Esophagus muscularis mucosa (tissue), 4 donors: Measurements from ENCODE around the gene KDM5B. TPM values are rescaled to one million over a fixed set of nuclear protein-coding genes. Genes with fewer than 3 reads are reported as not detected.

Experiments used
- DNase-seq: peaks from one replicate; pipeline ENCODE4 v3.0.0-alpha.2; 2017; ENCODE audit errors: extremely low spot score
- H3K27ac ChIP-seq, 4 donors: fragments of 200-600 bp; sonication (generic); replicated peaks in 1 of 4; 1 replicate in 3 of 4; 2 replicates in 1 of 4; pipeline ENCODE4 v1.5.1; 2016 to 2019; ENCODE audit warnings: mild to moderate bottlenecking in 1 of 4
- H3K27me3 ChIP-seq, 4 donors: fragments of 200-600 bp; sonication (generic); one replicate each; pipeline versions ENCODE4 v1.5.1 to v1.6.0; 2016 to 2019
- H3K36me3 ChIP-seq, 4 donors: fragments of 200-600 bp; sonication (generic); one replicate each; pipeline ENCODE4 v1.5.1; 2016 to 2019
- H3K4me1 ChIP-seq, 4 donors: fragments of 200-600 bp; sonication (generic); one replicate each; pipeline ENCODE4 v1.5.1; 2016 to 2019
- H3K4me3 ChIP-seq, 4 donors: fragments of 200-600 bp; sonication (generic); 1 replicate in 2 of 4; 2 replicates in 2 of 4; pipeline ENCODE4 v1.5.1; 2016 to 2019; ENCODE audit warnings: mild to moderate bottlenecking in 4 of 4, moderate library complexity in 1 of 4
- H3K9me3 ChIP-seq, 4 donors: fragments of 200-600 bp; sonication (generic); 1 replicate in 3 of 4; 2 replicates in 1 of 4; pipeline ENCODE4 v1.5.1; 2016 to 2019
- EP300 ChIP-seq: sonication (generic); formaldehyde crosslinking; IDR thresholded peaks from one replicate; pipeline ENCODE4 v1.6.1; 2017; ENCODE audit warnings: antibody characterized with exemption
- POLR2A ChIP-seq: fragments of 450-650 bp; IDR thresholded peaks from one replicate; pipeline ENCODE4 v1.6.1; 2017; ENCODE audit warnings: antibody characterized with exemption, moderate library complexity, mild to moderate bottlenecking, low read depth
- POLR2AphosphoS5 ChIP-seq, 2 donors: sonication (generic); formaldehyde crosslinking; IDR thresholded peaks; one replicate each; pipeline ENCODE4 v1.6.1; 2017; ENCODE audit warnings: antibody characterized with exemption in 2 of 2
- WGBS: methylation state at CpG from one replicate; pipeline ENCODE4 v1.1.5; 2018; 5-methylcytosine and 5-hydroxymethylcytosine counted together
- intact Hi-C: fragments of 100-400 bp; cut with DNase I; formaldehyde crosslinking; loops from one replicate; pipeline ENCODE4 v1.15.1; 2023
- total RNA-seq, 4 donors: library from RNA; depleted of rRNA; stranded (reverse); fragments of >200 nt; gene quantifications; one replicate each; pipeline versions ENCODE4 v1.1.0 to v1.2.1, GENCODE V29; 2016
- TF ChIP-seq, protein P1 (sequence below), 3 experiments: fragments of 200-600 bp in 2 of 3; fragments of 450-650 bp in 1 of 3; sonication (generic) in 2 of 3; IDR thresholded peaks; one replicate each; pipeline ENCODE4 v1.5.1; 2017 to 2019; ENCODE audit warnings: antibody characterized with exemption in 3 of 3, mild to moderate bottlenecking in 2 of 3, moderate library complexity in 1 of 3

The KDM5B gene
- total RNA-seq, 4 donors from 2014 or later, result 21.4 to 34.9 (median 31.8) TPM

DNA sequence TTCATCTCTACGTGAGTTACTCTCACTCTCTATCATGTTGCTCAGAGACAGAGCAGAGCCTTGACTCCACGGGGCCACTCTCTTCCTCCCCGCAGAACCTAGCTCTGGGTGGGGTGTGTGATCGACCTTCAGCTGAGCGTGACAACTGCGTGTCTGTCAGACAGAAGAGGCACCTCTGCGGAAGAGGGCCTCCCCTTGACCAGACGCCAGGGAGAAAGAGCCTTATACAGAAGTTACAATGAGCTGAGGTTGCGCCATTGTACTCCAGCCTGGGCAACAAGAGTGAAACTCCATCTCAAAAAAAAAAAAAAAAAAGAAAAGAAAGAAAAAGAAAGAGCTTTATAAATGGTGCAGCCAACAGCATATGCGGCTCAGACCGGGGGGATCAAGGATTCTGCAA lies 120.9 kb downstream of the KDM5B start:
- no peaks in the 10 kb centered on the region for H3K36me3 ChIP-seq
- TF ChIP-seq POLR2A (no peak), EP300 (no peak), POLR2AphosphoS5 (IDR thresholded peaks at IDR 0.05) (no peak)
- TF ChIP-seq, protein P1, sequence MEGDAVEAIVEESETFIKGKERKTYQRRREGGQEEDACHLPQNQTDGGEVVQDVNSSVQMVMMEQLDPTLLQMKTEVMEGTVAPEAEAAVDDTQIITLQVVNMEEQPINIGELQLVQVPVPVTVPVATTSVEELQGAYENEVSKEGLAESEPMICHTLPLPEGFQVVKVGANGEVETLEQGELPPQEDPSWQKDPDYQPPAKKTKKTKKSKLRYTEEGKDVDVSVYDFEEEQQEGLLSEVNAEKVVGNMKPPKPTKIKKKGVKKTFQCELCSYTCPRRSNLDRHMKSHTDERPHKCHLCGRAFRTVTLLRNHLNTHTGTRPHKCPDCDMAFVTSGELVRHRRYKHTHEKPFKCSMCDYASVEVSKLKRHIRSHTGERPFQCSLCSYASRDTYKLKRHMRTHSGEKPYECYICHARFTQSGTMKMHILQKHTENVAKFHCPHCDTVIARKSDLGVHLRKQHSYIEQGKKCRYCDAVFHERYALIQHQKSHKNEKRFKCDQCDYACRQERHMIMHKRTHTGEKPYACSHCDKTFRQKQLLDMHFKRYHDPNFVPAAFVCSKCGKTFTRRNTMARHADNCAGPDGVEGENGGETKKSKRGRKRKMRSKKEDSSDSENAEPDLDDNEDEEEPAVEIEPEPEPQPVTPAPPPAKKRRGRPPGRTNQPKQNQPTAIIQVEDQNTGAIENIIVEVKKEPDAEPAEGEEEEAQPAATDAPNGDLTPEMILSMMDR (IDR thresholded peaks at IDR 0.05), result no peak
- no peak overlapping the region for H3K27ac ChIP-seq
- no peak for DNase-seq
- H3K4me1 ChIP-seq, result no peaks in the 10 kb centered on the region
- no peaks in the 10 kb centered on the region for H3K9me3 ChIP-seq
- 63% methylated on average over 11 of the region's 11 CpGs for WGBS
- intact Hi-C loops, result no loop called here
- no peak overlapping the region for H3K4me3 ChIP-seq
- H3K27me3 ChIP-seq, result peaks cover 0 to 61% (median 0%) of the 10 kb centered on the region in 4 donors

DNA sequence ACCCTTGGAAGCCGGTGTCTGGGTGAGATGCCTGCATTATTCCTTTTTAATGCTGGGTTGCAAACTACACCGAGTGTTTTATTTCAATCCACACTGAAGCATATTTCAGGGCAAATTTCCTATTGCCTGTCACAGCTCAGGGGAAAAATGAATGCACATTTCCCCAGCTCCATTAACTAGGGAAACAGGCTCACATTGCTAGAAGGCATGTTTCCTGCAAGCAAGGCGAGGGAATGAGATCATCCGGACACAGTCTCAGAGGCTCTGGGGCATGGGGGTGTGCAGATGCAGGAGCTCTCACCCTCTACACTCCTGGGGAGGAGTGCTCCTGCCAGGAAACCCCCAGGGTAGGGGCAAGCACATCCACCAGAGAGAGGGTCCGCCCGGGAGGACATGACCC lies 122.6 kb downstream of the KDM5B start:
- intact Hi-C loops, result no loop called here
- Histone ChIP-seq H3K36me3 (no peaks in the 10 kb centered on the region), H3K4me1 (no peaks in the 10 kb centered on the region), H3K27ac (no peak overlapping the region), H3K9me3 (no peaks in the 10 kb centered on the region), H3K27me3 (peaks cover 0 to 68% (median 0%) of the 10 kb centered on the region in 4 donors), H3K4me3 (no peak overlapping the region)
- WGBS, result 48% methylated on average over 4 of the region's 6 CpGs
- DNase-seq, result no peak
- no peak for TF ChIP-seq POLR2A
- no peak for TF ChIP-seq POLR2AphosphoS5 (IDR thresholded peaks at IDR 0.05)
- no peak for TF ChIP-seq EP300
- TF ChIP-seq, protein P1 (IDR thresholded peaks at IDR 0.05), result no peak

DNA sequence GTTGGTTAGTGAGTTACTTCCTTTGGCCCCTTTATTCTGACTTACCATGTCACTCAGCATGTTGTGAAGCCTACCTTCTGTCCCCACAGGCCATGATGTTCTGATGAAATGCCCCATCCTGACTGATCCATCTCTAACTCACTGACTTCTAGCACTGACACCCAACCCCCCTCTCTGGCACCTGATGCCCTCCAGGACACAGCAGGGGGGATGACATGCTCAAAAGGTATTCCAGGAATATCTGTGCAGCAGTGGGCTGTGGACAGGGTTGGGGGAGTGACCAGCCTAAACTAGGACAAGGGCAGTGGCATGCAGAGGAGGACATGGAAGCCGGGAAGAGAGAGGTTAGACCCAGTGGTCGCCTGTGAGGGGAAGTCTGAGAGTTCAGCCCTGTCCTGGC lies 123.5 kb downstream of the KDM5B start:
- Histone ChIP-seq H3K27me3 (peaks cover 0 to 65% (median 0%) of the 10 kb centered on the region in 4 donors), H3K9me3 (no peaks in the 10 kb centered on the region), H3K4me3 (no peak overlapping the region), H3K27ac (no peak overlapping the region), H3K4me1 (no peaks in the 10 kb centered on the region), H3K36me3 (no peaks in the 10 kb centered on the region)
- 49% methylated on average over 2 of the region's 2 CpGs for WGBS
- intact Hi-C loops, result no loop called here
- DNase-seq, result no peak
- TF ChIP-seq EP300 (no peak), POLR2A (no peak), POLR2AphosphoS5 (IDR thresholded peaks at IDR 0.05) (no peak)
- TF ChIP-seq, protein P1 (IDR thresholded peaks at IDR 0.05), result no peak

DNA sequence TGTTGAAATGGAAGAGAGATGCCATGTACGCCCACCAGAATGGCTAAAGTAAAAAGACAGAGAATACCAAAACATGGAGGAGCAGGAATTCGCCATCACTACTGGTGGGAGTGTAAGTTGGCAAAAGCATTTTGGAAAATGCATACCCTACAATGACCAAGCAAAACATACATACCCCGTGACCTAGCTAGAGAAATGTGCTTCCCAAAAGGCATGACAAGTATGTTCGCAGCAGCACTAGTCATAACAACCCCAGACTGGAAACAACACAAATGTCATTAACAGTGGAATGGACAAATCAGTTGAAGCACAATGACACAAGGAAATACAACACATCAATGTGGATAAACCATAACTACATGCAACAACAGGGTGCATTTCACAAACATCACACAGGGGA lies 125.2 kb downstream of the KDM5B start:
- Histone ChIP-seq H3K4me1 (no peaks in the 10 kb centered on the region), H3K4me3 (no peak overlapping the region), H3K27me3 (peaks cover 0 to 56% (median 0%) of the 10 kb centered on the region in 4 donors), H3K27ac (no peak overlapping the region), H3K36me3 (no peaks in the 10 kb centered on the region), H3K9me3 (no peaks in the 10 kb centered on the region)
- DNase-seq, result no peak
- TF ChIP-seq POLR2AphosphoS5 (IDR thresholded peaks at IDR 0.05) (no peak), POLR2A (no peak), EP300 (no peak)
- TF ChIP-seq, protein P1 (IDR thresholded peaks at IDR 0.05), result no peak
- intact Hi-C loops, result no loop called here
- WGBS, result 91% methylated on average over 4 of the region's 4 CpGs

DNA sequence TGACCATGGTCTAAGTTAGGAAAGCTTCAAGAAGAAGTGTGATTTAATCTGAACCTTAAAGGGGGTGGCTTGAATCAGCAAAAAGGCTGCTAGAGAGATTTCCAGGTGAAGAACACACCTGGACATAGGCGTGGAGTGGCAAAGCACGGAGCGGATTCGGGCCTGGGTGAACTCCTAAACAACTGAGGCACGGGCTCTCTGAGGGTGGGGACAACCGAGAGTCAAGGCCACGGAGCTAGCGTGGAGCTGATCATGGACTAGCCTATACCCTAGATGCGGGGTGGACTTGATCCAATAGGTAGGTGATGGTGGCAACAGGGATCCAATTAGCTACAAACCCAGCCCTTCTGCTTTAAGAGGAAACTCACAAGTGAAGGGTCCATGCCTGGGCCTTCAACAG lies 125.7 kb downstream of the KDM5B start:
- intact Hi-C loops, result no loop called here
- Histone ChIP-seq H3K9me3 (no peaks in the 10 kb centered on the region), H3K27me3 (peaks cover 0 to 56% (median 0%) of the 10 kb centered on the region in 4 donors), H3K4me3 (no peak overlapping the region), H3K27ac (no peak overlapping the region), H3K4me1 (no peaks in the 10 kb centered on the region), H3K36me3 (no peaks in the 10 kb centered on the region)
- DNase-seq, result no peak
- WGBS, result 94% methylated on average over 9 of the region's 9 CpGs
- TF ChIP-seq, protein P1 (IDR thresholded peaks at IDR 0.05), result no peak
- TF ChIP-seq EP300 (no peak), POLR2AphosphoS5 (IDR thresholded peaks at IDR 0.05) (no peak), POLR2A (no peak)
